Spinal cord (tissue), 10 donors: ENCODE results near the gene ADORA3. TPM values are rescaled to one million over a fixed set of nuclear protein-coding genes. Genes with fewer than 3 reads are reported as not detected.

Source experiments
- DNase-seq, 6 donors: peaks; one replicate each; pipeline versions ENCODE4 v3.0.0 to v3.0.0-alpha.2; 2013 to 2015; ENCODE audit warnings: low spot score in 6 of 6, low read depth in 4 of 6
- H3K27ac ChIP-seq: one replicate; pipeline ENCODE4 v1.5.1; 2013; ENCODE audit warnings: low read depth, low read length, control low read depth
- H3K27me3 ChIP-seq: one replicate; pipeline ENCODE4 v1.6.1; 2013; ENCODE audit warnings: low read length; ENCODE audit not compliant: control insufficient read depth, insufficient read depth
- H3K36me3 ChIP-seq: one replicate; pipeline ENCODE4 v1.6.1; 2013; ENCODE audit warnings: low read length; ENCODE audit not compliant: control insufficient read depth, insufficient read depth
- H3K4me1 ChIP-seq: one replicate; pipeline ENCODE4 v1.6.1; 2013; ENCODE audit warnings: low read length; ENCODE audit not compliant: control insufficient read depth, insufficient read depth
- H3K4me3 ChIP-seq: one replicate; pipeline ENCODE4 v1.5.1; 2013; ENCODE audit warnings: low read depth, low read length, control low read depth
- H3K9me3 ChIP-seq: one replicate; pipeline ENCODE4 v1.6.1; 2013; ENCODE audit warnings: low read length; ENCODE audit not compliant: control insufficient read depth, insufficient read depth
- WGBS: methylation state at CpG from one replicate; pipeline ENCODE4 v1.1.5; 2013; ENCODE audit warnings: missing lambda C conversion rate; ENCODE audit not compliant: insufficient coverage; 5-methylcytosine and 5-hydroxymethylcytosine counted together
- polyA plus RNA-seq, 2 donors: library from polyadenylated mRNA; unstranded; fragments of 120-200 nt; gene quantifications; one replicate each; pipeline ENCODE4 v1.2.1, GENCODE V29; 2013; ENCODE audit not compliant: insufficient read length in 2 of 2
- total RNA-seq, 2 donors: library from RNA; depleted of rRNA in 1 of 2; stranded (reverse); fragments of 120-200 nt in 1 of 2; fragments of >200 nt in 1 of 2; gene quantifications; one replicate each; pipeline versions ENCODE4 v1.2.3 to v1.2.4, GENCODE V29; 2013 to 2014
- donor health status: healthy.

Gene ADORA3
- total and polyA plus RNA-seq, 4 donors = 7.2 to 14.5 (median 10.8) TPM

DNA sequence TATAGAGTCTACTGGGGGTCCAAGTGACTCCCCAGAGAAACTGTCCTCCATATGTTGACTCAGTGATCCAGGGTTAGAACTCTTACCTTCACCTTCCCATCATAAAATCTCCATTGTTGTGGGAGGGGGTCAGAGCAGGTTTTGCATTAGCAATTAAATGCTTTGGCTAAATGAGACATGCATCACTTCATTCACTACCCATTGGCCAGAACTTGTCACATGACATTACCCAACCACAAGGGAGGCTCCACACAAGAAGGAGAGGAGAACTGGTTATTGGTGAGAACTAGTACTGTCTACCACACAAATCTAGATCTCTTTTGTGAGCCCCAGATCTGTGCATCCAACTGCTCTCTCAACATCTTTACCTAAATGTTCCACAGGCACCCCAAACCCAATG is 33.9 kb downstream of the ADORA3 start:
- Histone ChIP-seq H3K36me3 (peaks cover 17% of the 10 kb centered on the region), H3K4me1 (no peaks in the 10 kb centered on the region), H3K27ac (no peak overlapping the region), H3K9me3 (no peaks in the 10 kb centered on the region), H3K4me3 (no peak overlapping the region), H3K27me3 (no peaks in the 10 kb centered on the region)
- DNase-seq = no peak

DNA sequence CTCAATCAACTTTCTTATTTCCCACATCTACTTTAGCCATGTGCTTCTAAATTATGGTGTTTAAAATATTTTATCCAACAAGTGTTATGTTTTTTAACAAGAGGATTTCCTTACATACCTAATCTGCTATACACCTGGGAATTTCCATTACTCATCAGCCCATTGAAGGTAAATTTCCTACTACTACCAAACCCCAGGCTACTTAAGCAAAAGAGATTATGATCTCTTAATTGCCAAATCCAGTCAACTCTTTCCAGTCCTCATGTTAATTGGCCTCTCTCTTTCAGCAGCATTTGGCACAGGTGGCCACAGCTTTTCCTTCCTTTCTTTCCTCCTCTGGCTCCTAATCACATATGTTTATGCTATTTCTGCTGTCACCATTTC is 34.7 kb downstream of the ADORA3 start:
- no peak overlapping the region for H3K4me3 ChIP-seq
- no peaks in the 10 kb centered on the region for H3K27me3 ChIP-seq
- H3K27ac ChIP-seq = no peak overlapping the region
- no peaks in the 10 kb centered on the region for H3K9me3 ChIP-seq
- H3K4me1 ChIP-seq = no peaks in the 10 kb centered on the region
- peaks cover 17% of the 10 kb centered on the region for H3K36me3 ChIP-seq
- no peak for DNase-seq

DNA sequence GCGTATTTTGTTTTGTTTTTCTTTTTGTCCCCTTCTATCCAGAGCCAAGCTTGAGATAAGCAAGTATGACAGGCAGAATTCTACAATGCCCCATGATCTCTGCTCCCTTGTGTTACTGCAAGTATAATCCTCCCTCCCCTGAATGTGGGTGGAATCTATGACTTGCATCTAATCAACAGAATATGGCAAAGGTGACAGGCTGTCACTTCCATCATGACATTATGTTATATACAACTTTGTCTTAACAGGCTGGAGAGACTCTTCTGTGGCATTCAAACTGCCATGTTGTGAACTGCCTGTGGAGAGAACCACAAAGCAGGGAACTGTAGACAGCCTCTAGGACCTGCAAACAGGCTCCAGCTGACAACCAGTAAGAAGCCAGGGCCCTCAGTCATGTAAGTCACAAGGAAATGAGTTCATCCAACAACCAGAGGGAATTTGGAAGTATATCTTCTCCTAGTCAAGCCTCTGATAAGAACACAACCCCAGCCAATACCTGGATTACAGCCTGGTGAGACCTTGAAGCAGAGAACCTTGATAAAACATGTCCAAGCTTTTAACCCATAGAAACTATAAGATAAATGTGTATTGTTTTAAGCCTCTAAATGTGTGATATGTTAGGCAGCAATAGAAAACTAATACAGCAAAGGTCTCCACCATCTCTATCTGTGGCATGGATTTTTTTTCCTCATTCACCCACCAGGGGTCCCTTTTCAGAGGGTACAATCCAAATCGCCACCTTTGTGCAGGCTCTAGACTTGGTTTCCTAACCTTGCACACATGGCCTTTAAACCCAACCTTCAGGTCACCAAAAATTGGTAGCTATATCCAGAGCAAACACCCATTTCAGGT is 35.3 kb downstream of the ADORA3 start:
- Histone ChIP-seq H3K27ac (no peak overlapping the region), H3K36me3 (peaks cover 13% of the 10 kb centered on the region), H3K4me3 (no peak overlapping the region), H3K4me1 (no peaks in the 10 kb centered on the region), H3K27me3 (no peaks in the 10 kb centered on the region), H3K9me3 (no peaks in the 10 kb centered on the region)
- no peak for DNase-seq
- 90% methylated on average over 1 of the region's 2 CpGs for WGBS

DNA sequence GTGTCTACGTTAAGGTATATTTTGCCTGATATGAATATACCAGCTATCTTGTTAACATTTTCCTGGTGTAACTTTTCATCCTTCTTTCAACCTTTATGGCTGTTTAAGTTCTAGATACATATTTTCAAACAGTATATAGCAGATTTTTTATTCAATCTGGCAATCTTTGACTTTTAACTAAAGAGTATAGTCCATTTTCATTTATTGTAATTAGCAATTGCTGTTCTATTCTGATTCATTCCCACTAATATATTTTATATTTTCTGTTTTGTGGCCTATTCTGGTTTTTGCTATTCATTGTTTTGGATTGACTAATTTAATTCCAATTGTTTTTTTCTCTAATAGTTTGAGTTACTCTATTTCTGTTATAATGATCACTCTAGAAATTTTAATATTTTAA is 37.0 kb downstream of the ADORA3 start:
- Histone ChIP-seq H3K36me3 (peaks cover 12% of the 10 kb centered on the region), H3K27ac (no peak overlapping the region), H3K4me1 (no peaks in the 10 kb centered on the region), H3K9me3 (no peaks in the 10 kb centered on the region), H3K27me3 (no peaks in the 10 kb centered on the region), H3K4me3 (no peak overlapping the region)
- no CpG with 5 or more reads among the region's 1 CpG for WGBS
- DNase-seq = no peak

DNA sequence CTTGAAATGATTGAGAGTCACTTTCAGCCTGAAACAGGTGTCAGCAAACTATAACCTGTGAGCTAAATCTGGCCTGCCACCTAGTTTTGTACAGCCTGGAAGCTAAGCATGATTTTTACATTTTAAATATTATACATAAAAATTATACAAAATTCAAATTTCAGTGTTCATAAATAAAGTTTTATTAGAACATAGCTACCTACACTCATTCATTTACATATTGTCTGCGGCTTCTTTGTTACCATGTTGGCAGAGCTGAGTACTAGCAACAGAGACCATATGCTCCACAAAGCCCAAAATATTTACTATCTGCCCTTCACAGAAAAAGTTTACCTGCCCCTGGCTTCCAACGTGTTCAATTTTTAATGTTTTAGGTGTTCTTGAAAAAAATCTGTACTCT is 37.7 kb downstream of the ADORA3 start:
- Histone ChIP-seq H3K4me3 (no peak overlapping the region), H3K36me3 (peaks cover 14% of the 10 kb centered on the region), H3K27me3 (no peaks in the 10 kb centered on the region), H3K4me1 (no peaks in the 10 kb centered on the region), H3K27ac (no peak overlapping the region), H3K9me3 (no peaks in the 10 kb centered on the region)
- DNase-seq = no peak
- WGBS = no CpG with 5 or more reads among the region's 2 CpGs

DNA sequence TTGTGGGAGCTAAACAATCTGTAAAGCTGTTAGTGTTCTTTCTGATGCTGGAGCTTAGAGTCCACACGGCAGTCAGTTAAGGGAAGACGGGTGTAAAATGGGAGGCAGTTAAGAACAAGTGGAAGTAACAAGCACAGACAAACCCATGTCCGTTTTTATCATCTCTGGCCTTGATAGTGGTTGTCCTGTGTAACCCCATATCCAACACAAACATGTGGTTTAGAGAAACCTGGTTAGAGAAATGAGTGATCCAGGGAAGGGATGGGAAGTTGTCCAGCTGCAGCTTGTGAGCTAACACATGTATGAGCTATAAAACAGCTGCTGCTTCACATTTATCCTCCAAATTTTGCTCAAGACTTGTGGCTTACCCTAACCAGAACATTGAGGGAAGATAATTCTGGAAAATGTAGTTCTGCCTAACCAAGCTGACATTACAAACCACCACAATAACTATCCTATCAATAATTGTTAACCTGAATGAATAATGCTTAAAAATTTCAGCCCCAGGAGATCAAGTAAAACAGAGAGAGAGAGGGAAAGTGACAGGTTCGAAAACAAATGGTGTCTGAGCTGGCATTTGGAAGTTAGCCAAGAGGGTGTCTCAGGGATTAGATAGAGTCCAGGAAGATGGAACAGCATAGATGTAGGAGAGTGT is 40.3 kb downstream of the ADORA3 start:
- peak in 1 of 6 donors; percentile 15 for DNase-seq
- WGBS = 100% methylated on average over 1 of the region's 4 CpGs
- Histone ChIP-seq H3K36me3 (peaks cover 9% of the 10 kb centered on the region), H3K27ac (no peak overlapping the region), H3K9me3 (no peaks in the 10 kb centered on the region), H3K4me1 (no peaks in the 10 kb centered on the region), H3K27me3 (no peaks in the 10 kb centered on the region), H3K4me3 (no peak overlapping the region)

DNA sequence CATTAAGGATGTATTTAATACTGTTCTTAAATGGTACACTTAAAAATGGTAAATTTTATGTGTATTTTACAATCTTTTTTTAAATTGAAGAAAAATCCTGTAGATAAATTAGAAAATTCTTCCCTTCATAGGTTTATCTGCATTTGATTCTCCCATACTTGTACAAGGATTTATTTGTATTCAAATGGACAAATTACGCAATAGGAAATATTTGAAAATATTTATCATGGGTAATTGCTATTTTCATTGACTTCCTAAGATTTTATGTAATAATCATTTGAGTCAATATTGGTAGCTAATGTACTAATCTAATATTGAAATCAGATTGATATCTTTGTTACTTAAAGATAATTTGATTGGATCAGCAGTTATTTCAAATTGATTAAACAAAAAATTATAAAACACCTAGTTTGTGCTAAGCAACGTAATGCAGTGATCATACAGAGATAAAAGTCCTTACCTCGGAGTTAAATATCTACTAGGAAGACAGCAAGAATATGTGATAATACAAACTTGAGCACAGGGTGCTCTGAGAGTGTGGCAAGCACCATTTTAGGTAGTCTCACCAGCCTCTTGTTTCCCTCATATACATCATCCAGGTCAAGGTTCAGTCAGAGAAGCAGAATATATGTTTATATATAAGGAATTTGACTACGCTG is 40.9 kb downstream of the ADORA3 start:
- DNase-seq = no peak
- Histone ChIP-seq H3K4me1 (no peaks in the 10 kb centered on the region), H3K27ac (no peak overlapping the region), H3K27me3 (no peaks in the 10 kb centered on the region), H3K36me3 (peaks cover 11% of the 10 kb centered on the region), H3K9me3 (no peaks in the 10 kb centered on the region), H3K4me3 (no peak overlapping the region)
- 100% methylated on average over 1 of the region's 4 CpGs for WGBS

DNA sequence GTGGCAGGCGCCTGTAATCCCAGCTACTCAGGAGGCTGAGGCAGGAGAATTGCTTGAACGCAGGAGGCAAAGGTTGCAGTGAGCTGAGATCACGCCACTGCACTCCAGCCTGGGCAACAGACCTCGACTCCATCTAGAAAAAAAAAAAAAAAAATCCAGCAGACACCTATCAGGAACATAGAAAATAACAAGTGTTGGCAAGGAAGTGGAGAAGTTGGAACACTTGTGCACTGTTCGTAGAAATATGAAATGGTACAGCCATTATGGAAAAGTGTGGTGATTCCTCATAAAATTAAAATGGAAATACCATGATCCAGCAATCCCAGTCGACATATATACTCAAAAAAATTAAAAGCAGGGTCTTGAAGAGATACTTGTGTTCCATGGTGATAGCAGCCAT is 41.7 kb downstream of the ADORA3 start:
- Histone ChIP-seq H3K27ac (no peak overlapping the region), H3K9me3 (no peaks in the 10 kb centered on the region), H3K4me1 (no peaks in the 10 kb centered on the region), H3K36me3 (peaks cover 16% of the 10 kb centered on the region), H3K4me3 (no peak overlapping the region), H3K27me3 (no peaks in the 10 kb centered on the region)
- 100% methylated on average over 1 of the region's 6 CpGs for WGBS
- DNase-seq = no peak

DNA sequence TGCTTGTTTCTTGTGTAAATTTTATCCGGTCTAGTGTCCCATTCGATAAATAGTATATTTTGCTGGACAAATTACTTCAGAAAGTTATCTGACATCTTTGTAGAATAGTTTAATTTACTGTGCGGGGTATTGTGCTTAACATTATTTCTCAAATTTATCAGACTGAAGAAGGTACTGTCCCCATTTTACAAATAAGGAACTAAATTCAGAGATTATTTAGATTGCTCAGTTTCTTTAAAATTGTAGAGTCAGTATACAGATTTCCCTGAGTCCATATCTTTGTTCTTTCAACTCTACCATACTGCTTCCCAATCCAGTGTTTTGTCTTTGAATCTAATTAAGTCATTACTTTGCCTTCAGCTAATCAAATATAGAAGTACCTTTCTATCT is 47.8 kb downstream of the ADORA3 start:
- H3K27me3 ChIP-seq = no peaks in the 10 kb centered on the region
- no peak overlapping the region for H3K4me3 ChIP-seq
- peaks cover 6% of the 10 kb centered on the region for H3K4me1 ChIP-seq
- peaks cover 15% of the 10 kb centered on the region for H3K36me3 ChIP-seq
- H3K9me3 ChIP-seq = no peaks in the 10 kb centered on the region
- DNase-seq = no peak
- H3K27ac ChIP-seq = no peak overlapping the region
- no CpG with 5 or more reads among the region's 3 CpGs for WGBS
